GM06990 (cell line): ENCODE measurements around the gene CD86.
"Not testable (repeated sequence)": the region's sequence is repeated elsewhere in the genome, so short reads cannot be mapped to it uniquely, and the experiment has no call there.

Experiments used
- DNase-seq: peaks from one replicate; pipeline ENCODE4 v3.0.0-alpha.2; 2011; ENCODE audit not compliant: insufficient read length; ENCODE audit errors: extremely low read depth
- H3K27me3 ChIP-seq: replicated peaks from 2 replicates; pipeline ENCODE4 v1.6.0; 2011; ENCODE audit warnings: low read length; ENCODE audit not compliant: control insufficient read depth, insufficient read depth
- H3K36me3 ChIP-seq: 2 replicates; pipeline ENCODE4 v1.5.1; 2011; ENCODE audit warnings: low read length; ENCODE audit not compliant: control insufficient read depth, insufficient read depth
- H3K4me3 ChIP-seq: replicated peaks from 2 replicates; pipeline ENCODE4 v1.5.1; 2011; ENCODE audit warnings: low read depth, mild to moderate bottlenecking, control low read depth, low read length
- TF ChIP-seq, protein P1 (sequence below): IDR thresholded peaks from 2 replicates; pipeline ENCODE4 v1.5.1; 2011; ENCODE audit warnings: low read length, control low read depth, mild to moderate bottlenecking, inconsistent platforms; ENCODE audit not compliant: insufficient read depth, poor library complexity, severe bottlenecking

Gene CD86

GRCh38 chr3:122033023-122033422 is 22.1 kb upstream of the CD86 start:
- Histone ChIP-seq H3K27me3 (no peaks in the 10 kb centered on the region), H3K36me3 (peaks cover 2% of the 10 kb centered on the region), H3K4me3 (no peak overlapping the region)
- no peak for DNase-seq
- TF ChIP-seq, protein P1, sequence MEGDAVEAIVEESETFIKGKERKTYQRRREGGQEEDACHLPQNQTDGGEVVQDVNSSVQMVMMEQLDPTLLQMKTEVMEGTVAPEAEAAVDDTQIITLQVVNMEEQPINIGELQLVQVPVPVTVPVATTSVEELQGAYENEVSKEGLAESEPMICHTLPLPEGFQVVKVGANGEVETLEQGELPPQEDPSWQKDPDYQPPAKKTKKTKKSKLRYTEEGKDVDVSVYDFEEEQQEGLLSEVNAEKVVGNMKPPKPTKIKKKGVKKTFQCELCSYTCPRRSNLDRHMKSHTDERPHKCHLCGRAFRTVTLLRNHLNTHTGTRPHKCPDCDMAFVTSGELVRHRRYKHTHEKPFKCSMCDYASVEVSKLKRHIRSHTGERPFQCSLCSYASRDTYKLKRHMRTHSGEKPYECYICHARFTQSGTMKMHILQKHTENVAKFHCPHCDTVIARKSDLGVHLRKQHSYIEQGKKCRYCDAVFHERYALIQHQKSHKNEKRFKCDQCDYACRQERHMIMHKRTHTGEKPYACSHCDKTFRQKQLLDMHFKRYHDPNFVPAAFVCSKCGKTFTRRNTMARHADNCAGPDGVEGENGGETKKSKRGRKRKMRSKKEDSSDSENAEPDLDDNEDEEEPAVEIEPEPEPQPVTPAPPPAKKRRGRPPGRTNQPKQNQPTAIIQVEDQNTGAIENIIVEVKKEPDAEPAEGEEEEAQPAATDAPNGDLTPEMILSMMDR, result no peak

- H3K36me3 ChIP-seq, H3K4me3 ChIP-seq, DNase-seq, H3K27me3 ChIP-seq: not testable (repeated sequence)
These were observed 7.9 kb upstream of the CD86 start for GRCh38 chr3:122047296-122047695.

DNA sequence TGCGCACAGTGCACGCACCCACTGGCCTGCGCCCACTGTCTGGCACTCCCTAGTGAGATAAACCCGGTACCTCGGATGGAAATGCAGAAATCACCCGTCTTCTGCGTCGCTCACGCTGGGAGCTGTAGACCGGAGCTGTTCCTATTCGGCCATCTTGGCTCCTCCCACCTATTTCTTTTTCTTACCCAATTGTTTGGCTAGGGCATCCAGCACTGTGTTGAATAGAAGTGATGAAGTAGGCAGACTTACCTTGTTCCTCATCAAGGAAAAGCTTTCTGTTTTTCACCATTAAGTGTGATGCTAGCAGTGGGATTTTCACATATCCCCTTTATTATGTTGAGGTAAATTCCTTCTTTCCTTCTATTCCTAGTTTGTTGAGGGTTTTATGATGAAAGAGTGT is 7.4 kb upstream of the CD86 start:
- H3K27me3 ChIP-seq, DNase-seq, H3K4me3 ChIP-seq, H3K36me3 ChIP-seq: not testable (repeated sequence)

DNA sequence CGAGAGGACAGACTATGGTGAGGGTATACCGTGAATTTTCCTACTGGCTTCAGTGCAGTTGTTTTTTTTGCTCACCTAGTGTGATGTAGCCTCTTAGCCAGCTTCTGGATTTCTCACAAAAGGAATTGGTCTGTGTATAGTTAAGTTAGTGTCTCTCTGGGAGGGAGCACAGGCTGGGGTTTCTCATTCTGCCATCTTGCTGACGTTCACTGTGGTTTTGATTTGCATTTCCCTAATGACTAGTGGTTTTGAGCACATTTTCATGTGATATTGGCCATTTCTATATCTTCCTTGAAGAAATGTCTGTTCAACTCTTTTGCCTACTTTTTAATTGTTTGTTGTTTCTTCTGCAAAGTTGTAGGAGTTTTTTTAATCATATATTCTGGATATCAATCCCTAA is 2.2 kb upstream of the CD86 start:
- TF ChIP-seq, protein P1, result no peak
- H3K36me3 ChIP-seq, result peaks cover 7% of the 10 kb centered on the region

DNA sequence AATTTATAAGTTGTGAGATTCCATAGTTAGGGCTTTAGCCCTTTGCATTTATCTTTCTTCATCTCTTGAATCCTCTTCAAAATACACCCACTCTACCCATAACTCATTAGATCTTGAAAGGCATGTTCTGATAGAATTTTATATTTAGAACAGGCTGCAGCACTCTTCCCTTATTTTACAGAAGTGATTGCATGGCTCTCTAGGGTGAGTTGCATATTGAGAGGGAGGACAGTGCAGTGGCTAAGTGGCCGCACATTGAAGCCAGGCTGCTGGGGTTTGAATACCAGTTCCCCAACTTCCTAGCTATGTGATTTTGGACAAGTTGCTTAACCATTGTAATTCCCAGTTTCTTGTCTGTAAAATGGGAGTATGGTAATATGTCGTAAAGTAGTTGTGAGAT is 2.5 kb downstream of the CD86 start:
- peaks cover 13% of the 10 kb centered on the region for H3K36me3 ChIP-seq
- H3K27me3 ChIP-seq, result no peaks in the 10 kb centered on the region
- no peak overlapping the region for H3K4me3 ChIP-seq
- TF ChIP-seq, protein P1, result no peak
- DNase-seq, result no peak

More for the DNA sequence above, 2.2 kb upstream of the CD86 start:
- H3K4me3 ChIP-seq, result no peak overlapping the region
- H3K27me3 ChIP-seq, result no peaks in the 10 kb centered on the region
- DNase-seq, result no peak

DNA sequence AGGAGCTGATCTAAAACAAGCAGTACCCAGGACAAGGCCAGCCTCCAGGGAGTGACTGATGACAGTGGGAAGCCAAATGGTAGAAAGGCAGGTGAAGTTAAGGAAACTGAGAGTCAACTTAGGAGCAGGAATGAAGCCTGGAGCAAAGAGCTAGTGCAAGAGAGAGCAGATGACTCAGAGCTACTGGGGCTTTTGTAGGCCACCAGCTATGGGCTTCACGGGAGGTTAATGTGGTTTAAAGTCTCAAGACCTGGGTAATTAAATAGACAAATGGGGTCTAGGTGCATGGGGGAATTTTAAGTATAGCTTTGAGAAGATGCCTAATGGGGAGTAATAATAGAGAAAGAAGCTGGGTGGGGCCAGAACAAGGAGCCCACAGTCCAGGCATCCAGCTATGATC is 3.1 kb downstream of the CD86 start:
- no peak overlapping the region for H3K4me3 ChIP-seq
- DNase-seq, result no peak
- no peaks in the 10 kb centered on the region for H3K27me3 ChIP-seq

DNA sequence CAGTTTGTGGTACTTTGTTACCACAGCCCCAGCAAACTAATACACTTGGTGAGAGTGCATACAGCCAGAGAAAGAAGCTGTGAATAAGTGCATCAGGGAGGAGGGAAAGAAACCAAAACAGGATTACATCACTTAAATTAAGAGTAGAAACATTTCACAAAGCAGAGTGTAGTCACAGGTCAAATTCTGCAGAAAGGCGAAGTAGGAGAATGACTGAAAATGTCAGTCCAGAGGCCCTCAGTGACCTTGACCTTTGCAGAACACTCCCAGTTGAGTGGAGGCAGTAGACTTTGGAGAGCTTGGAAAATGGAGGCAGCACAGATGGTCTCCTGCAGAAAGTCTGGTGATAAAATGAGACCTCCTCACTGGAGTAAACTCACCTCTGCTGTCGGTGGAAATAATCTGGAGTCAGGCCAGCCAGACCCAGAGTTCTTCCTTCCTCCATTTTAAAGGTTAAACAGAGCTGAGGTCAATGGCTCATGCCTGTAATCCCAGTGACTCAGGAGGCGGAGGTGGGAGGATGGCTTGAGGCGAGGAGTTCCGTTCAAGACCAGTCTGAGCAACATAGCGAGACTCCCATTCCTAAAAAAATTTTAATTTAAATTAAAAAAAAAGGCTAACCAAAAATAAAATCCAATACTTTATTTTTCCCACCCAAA is 5.0 kb downstream of the CD86 start:
- TF ChIP-seq, protein P1, result no peak
- no peak for DNase-seq
- Histone ChIP-seq H3K4me3 (no peak overlapping the region), H3K36me3 (peaks cover 10% of the 10 kb centered on the region), H3K27me3 (no peaks in the 10 kb centered on the region)

More for the DNA sequence above, 3.1 kb downstream of the CD86 start:
- TF ChIP-seq, protein P1, result no peak
- peaks cover 10% of the 10 kb centered on the region for H3K36me3 ChIP-seq
